ENCODE measurements around the gene EP400. TPM values are rescaled to one million over a fixed set of nuclear protein-coding genes. Genes with fewer than 3 reads are reported as not detected.

The EP400 gene
- total and polyA plus RNA-seq, 12 donors = 11.5 to 43.2 (median 28.8) TPM

DNA sequence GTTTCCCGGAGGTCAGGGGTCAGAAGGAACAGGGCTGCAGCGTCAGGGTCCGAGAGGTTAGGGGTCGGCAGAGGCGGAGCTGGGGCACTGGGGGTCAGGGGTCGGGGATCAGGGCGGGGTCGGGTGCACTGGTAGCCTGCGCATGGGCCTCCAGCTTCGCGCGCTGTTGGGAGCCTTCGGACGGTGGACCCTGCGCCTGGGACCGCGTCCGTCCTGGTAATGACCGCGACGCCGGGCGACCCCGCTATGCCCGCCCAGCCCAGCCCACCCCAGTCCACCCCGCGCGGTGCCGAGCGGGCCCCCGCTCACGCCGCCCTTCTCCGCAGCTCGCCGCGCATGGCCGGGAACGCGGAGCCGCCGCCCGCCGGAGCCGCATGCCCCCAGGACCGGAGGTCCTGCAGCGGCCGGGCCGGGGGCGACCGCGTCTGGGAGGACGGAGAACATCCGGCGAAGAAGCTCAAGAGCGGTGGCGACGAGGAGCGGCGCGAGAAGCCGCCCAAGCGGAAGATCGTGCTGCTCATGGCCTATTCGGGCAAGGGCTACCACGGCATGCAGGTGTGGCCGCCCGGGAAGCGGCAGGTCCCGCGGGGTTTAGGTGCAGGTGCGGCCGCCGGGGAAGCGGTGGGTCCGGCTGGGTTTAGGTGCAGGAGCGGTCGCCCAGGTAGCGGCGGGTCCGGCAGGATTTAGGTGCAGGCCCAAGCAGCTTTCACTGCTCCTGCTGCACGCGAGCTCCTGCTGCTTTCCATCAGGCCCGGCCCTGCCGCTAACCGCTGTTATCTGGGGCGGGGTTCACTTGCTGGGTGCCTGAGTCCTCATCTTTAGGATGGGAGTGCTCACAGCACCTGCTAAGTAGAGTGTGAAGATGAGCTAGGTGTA, 19.9 kb upstream of the EP400 start:
- no peaks in the 10 kb centered on the region for H3K9me3 ChIP-seq (replicated peaks in 1 of 3)
- peaks cover 7 to 11% of the 10 kb centered on the region in 2 donors for H3K4me1 ChIP-seq (replicated peaks in 1 of 2)
- TF ChIP-seq POLR2A (IDR thresholded peaks at IDR 0.05) = no peak
- H3K4me3 ChIP-seq = peak overlapping the region; percentile 62 to 86 (median 74)
- DNase-seq = peak in 1 of 7 donors; percentile 33
- intact Hi-C loops (cut with DNase I) = no loop called here
- H3K27me3 ChIP-seq = no peaks in the 10 kb centered on the region
- H3K36me3 ChIP-seq (replicated peaks in 1 of 2) = peaks cover 0 to 31% of the 10 kb centered on the region in 2 donors
- H3K27ac ChIP-seq = peak overlapping the region in 1 of 5 donors; percentile 85
- 0 to 2% (median 1%) methylated on average over 4 to 87 of the region's 87 CpGs for WGBS, 4 donors

DNA sequence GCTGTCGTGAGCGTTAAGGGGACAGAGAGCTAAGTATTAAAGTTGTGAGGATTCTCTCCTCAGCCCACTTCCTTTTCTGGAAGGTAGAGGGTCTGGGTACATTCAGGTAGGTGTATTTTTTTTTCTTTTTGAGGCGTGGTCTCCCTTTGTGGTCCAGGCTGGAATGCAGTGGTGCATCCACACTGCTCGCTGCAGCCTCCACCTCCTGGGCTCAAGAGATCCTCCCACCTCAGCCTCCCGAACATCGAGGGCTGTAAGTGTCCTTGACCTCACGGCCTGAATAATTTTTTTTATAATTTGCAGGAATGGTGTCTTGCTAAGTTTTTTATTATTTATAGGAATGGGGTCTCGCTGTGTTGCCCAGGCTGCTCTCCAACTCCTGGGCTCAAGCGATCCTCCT, 19.2 kb upstream of the EP400 start:
- WGBS, 4 donors = 68 to 80% (median 77%) methylated on average over 9 of the region's 9 CpGs
- no peak for TF ChIP-seq POLR2A (IDR thresholded peaks at IDR 0.05)
- TF ChIP-seq, protein P1, sequence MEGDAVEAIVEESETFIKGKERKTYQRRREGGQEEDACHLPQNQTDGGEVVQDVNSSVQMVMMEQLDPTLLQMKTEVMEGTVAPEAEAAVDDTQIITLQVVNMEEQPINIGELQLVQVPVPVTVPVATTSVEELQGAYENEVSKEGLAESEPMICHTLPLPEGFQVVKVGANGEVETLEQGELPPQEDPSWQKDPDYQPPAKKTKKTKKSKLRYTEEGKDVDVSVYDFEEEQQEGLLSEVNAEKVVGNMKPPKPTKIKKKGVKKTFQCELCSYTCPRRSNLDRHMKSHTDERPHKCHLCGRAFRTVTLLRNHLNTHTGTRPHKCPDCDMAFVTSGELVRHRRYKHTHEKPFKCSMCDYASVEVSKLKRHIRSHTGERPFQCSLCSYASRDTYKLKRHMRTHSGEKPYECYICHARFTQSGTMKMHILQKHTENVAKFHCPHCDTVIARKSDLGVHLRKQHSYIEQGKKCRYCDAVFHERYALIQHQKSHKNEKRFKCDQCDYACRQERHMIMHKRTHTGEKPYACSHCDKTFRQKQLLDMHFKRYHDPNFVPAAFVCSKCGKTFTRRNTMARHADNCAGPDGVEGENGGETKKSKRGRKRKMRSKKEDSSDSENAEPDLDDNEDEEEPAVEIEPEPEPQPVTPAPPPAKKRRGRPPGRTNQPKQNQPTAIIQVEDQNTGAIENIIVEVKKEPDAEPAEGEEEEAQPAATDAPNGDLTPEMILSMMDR (IDR thresholded peaks at IDR 0.05) = no peak
- Histone ChIP-seq H3K36me3 (replicated peaks in 1 of 2) (peaks cover 0 to 37% of the 10 kb centered on the region in 2 donors), H3K4me3 (peak overlapping the region in 1 of 4 donors; percentile 68), H3K4me1 (replicated peaks in 1 of 2) (peaks cover 7 to 11% of the 10 kb centered on the region in 2 donors), H3K27me3 (no peaks in the 10 kb centered on the region), H3K9me3 (replicated peaks in 1 of 3) (no peaks in the 10 kb centered on the region), H3K27ac (no peak overlapping the region)
- intact Hi-C loops (cut with DNase I) = no loop called here
- no peak for DNase-seq

- intact Hi-C loops (cut with DNase I) = no loop called here
- no peak for DNase-seq
- Histone ChIP-seq H3K4me1 (replicated peaks in 1 of 2) (peaks cover 7 to 11% of the 10 kb centered on the region in 2 donors), H3K36me3 (replicated peaks in 1 of 2) (peaks cover 0 to 38% of the 10 kb centered on the region in 2 donors), H3K4me3 (no peak overlapping the region), H3K27ac (no peak overlapping the region), H3K27me3 (no peaks in the 10 kb centered on the region), H3K9me3 (replicated peaks in 1 of 3) (no peaks in the 10 kb centered on the region)
- TF ChIP-seq, protein P1 (IDR thresholded peaks at IDR 0.05) = no peak
- TF ChIP-seq POLR2A (IDR thresholded peaks at IDR 0.05) = no peak
- 93 to 96% (median 96%) methylated on average over 5 to 8 of the region's 8 CpGs for WGBS, 4 donors
Observed at GRCh38 chr12:131933387-131933786, 16.4 kb upstream of the EP400 start.

DNA sequence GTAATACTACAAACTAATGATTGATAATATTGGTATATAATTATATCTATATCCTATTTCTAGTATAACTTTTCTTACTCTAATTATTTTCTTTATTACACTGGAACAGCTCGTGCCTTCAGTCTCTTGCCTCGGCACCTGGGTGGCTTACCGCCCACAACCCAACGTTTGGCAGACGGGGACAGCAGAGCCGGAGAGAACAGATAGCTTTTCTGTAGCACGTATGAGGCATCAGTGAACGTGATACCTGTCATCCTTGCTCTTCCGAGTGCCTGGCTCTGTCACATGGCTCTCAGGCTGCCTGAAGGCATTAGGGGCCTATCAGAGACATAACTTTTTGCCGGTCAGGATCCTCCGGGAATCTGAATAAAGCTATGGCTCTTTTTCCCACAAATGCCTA, 15.2 kb upstream of the EP400 start:
- TF ChIP-seq, protein P1 (IDR thresholded peaks at IDR 0.05) = no peak
- no peak for TF ChIP-seq POLR2A (IDR thresholded peaks at IDR 0.05)
- intact Hi-C loops (cut with DNase I) = no loop called here
- no peaks in the 10 kb centered on the region for H3K9me3 ChIP-seq (replicated peaks in 1 of 3)
- H3K36me3 ChIP-seq (replicated peaks in 1 of 2) = peaks cover 0 to 44% of the 10 kb centered on the region in 2 donors
- H3K4me1 ChIP-seq (replicated peaks in 1 of 2) = peaks cover 7 to 11% of the 10 kb centered on the region in 2 donors
- H3K27me3 ChIP-seq = no peaks in the 10 kb centered on the region
- DNase-seq = no peak
- H3K4me3 ChIP-seq = no peak overlapping the region
- no peak overlapping the region for H3K27ac ChIP-seq
- WGBS, 4 donors = 88 to 94% (median 93%) methylated on average over 10 to 11 of the region's 11 CpGs

Measured in adrenal gland (tissue), 12 donors.